IPS-NIHi7 (cell line): ENCODE data around the gene PPT2.
"Not testable (repeated sequence)": the region's sequence is repeated elsewhere in the genome, so short reads cannot be mapped to it uniquely, and the experiment has no call there.

Experiments
- DNase-seq: peaks from one replicate; pipeline ENCODE4 v3.0.0; 2012; ENCODE audit warnings: mixed read lengths; ENCODE audit errors: extremely low spot score

PPT2 gene

GRCh38 chr6:32176476-32177182 is 22.7 kb downstream of the PPT2 start:
- no peak for DNase-seq

- no peak for DNase-seq
Measured at GRCh38 chr6:32177183-32177787, 23.3 kb downstream of the PPT2 start.

GRCh38 chr6:32177788-32178546 is 24.0 kb downstream of the PPT2 start, which contains the start of gene RNF5:
Gene RNF5, plus strand, starts transcription at chr6:32178405. Its CDS starts 107 bp downstream, at chr6:32178512.
- peak; percentile 89 for DNase-seq

DNA sequence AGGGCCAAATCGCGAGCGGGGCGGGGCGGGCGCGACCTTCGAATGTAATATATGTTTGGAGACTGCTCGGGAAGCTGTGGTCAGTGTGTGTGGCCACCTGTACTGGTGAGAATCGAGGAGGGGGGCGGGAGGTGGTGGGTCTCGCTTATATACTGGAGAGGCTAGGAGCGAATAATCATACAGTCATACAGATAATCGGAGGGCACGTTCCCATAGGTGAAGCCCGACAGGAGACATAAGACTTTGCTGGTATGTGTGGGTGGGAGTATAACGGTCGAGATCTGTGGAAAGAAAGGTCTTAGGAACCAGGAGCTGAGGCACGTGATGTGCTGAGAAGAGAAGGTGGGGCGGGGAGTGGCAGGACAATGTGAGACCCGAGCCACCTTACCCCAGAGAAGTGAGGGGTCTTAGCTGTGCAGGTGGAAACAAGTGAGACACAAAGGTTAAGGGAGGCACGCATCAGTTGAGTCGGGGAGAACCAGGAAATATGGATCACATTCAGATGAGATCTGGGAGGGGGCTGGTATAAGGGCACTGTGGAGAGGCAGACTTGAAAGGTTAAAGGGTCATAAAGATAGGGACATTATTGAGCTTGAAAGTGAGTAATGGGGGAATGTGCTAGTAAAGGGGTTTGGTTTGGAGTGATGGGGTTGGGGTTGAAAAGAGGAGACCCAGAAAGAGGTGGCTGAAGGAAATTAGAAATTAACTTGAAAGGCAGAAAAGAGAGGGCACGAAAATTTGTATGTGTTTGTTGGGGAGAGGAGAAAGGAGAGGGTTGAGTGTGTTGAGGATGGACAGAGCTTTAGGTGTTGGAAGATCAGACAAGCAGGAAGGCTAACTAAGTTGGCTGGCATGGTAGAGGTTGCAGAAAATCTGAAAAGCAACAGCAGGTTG is 24.9 kb downstream of the PPT2 start:
- DNase-seq: no peak

GRCh38 chr6:32179766-32180405 is 25.9 kb downstream of the PPT2 start:
- no peak for DNase-seq

DNA sequence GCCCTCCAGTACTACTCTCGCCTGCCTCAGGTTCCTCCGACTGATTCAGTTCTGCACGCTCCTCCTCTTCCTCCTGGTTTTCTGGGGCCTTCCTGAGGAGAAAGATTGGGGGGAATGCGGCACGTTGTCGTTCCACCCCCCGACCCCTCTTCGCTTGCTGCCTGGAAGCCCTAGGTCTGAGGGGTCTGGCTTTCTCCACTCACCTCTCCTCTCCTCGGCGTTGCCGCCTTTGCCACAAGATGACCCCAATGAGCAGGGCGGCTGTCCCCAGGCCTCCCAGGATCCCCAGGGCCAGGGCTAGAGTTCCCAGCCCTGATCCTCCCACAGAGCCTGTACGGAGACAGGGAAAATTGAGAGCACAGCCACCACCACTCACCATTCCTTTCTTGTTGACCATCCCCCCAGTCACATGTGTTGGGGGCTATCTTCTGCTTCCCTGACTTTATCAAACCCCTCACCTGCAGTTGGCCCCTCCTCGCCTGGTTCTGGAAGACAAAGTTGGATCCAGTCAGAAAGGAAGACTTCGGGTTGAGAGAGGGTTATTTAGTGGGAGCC is 27.3 kb downstream of the PPT2 start:
- DNase-seq: no peak

DNA sequence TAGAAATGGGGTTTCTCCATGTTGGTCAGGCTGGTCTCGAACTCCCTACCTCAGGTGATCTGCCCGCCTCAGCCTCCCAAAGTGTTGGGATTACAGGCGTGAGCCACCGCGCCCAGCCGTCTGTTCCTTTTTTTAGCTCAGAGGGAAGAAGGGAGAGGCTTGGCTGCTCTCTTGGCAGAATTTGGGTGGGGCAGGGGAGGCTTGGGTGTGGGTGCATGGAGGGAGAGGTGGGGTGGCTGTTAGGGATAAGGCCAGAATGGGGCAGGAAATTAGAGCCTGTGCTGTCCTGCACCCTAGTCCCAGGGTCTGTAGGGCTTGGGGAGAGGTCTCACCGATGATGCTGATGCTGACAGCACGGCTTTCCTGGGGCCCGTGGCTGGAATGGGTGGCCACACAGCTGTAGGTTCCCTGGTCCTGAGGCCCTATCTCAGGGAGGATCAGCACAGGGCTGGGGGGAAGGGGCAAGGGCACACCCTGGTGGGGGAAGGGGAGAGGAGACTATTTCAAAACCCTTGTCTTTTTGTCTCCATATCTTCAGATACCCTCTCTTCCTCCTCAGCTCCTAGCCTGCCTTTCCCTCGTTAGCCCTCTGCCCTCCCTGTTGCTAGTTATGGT is 28.1 kb downstream of the PPT2 start:
- DNase-seq: no peak

DNA sequence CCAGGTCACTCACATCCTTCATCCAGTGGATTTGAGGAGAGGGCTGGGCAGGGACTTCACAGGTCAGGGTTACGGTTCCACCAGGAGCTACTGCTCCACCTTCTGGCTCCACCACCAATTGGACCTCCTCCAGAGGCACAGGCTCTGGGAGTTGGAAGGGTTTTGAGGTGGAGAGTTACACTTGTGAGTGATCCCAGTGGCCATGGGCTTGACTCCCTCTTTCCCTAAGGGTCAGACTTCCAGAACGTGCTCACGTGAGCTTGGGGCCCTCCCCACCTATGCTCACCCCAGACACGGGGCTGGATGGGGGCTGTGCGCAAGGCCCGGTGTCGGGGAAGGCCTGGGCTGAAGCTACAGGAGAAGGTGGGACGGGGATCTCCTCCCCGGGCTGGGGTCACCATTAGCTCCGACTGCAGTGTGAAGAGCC is 28.6 kb downstream of the PPT2 start:
- no peak for DNase-seq

DNA sequence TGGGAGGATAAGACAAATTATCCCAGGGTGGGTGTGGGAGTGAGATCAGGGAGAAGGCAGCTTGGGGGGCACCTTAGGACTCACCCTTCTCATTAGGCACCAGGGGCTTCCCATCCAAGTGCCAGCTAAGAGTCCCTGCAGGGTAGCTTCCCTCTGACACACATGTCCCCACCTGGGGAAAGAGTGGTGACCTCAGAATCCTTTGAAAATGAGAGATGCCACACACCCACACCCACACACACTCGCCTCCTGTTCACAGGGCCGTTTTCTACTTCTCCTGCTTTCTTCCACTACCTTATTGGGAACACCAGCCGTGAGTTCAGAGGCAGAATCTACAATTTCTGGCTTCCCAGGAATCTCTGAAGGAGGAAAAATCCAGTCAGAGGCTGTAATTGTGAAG is 29.1 kb downstream of the PPT2 start:
- no peak for DNase-seq

DNA sequence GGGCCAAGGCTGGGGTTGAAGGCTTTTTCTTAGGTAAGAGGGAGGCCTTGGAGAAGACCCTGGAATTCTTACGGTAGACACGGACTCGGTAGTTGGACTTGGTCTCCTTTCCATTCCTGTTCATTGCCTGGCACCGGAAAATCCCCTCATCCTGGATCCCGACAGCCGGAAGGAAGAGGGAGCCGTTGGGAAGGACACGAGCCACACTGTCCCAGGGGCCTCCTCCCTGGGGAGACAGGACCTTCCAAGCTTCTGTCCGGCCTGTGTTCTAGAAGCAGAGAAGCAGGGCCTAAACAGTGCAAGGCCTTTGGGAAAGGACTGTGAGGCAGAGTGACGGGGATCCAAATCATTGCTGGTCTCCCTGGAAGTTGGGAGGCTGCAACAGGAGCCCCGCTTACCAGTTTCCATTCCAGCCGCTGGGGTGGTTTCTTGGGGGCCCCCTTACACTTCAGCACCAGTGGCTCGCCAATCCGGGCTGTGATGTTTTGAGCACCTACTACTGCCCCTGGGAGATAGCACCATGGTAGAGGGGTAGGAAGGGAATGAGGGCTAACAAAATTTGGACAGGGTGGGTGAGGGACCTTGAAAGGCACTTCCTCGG is 29.6 kb downstream of the PPT2 start:
- DNase-seq: no peak

DNA sequence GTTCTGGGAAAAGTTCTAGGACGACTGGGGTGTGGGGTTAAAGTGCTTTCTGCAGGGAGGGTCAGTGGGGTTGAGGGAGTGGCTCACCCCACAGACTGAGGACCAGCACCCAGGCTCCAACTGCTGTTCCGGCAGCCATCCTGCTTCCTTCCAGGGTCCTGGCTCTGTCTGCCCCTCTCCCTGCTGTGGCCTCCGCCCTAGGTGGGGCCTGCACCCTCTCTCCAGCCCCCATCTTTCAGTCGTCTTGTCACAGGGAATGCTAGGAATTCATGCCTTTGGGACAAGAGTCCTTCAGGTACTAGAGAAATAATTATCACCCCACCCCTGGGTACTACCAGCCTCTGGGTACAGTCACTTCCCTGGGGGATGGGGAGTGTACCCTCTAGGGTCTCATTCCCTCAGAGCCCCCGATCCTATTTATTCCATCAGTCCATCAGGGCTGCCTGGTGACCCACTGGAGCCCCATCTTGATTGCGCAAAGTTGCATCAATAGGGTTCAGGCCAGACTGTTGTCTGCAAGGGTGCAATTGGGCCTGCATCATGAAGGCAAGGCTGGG is 30.2 kb downstream of the PPT2 start, which contains the start of gene AGER:
TSS of gene AGER (minus strand) at position 170 of the 557 bp plus-strand sequence. CDS start at position 139, 31 bp downstream.
- DNase-seq: no peak

DNA sequence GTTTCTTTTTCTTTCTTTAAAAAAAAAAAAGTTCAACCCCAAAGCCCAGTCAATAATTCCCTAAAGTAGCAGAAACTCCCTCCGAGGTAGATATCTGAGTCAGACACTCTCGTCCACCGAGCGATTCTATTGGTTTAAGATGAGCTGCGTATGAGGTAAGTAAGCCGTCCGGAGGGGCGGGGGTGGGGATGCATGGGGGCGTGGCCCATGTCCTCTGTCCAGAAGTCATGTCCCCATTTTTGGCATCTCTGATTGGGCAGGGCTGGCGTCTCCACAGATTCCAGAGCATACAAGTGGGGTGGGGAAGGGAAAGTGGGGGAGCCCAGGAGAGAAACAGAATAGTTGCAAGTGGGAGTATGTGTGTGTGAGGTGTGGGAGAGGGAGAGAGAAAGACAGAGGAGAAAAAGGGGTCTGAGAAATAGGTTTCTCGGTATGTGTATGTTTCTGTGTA is 31.8 kb downstream of the PPT2 start:
- not testable (repeated sequence) for DNase-seq

DNA sequence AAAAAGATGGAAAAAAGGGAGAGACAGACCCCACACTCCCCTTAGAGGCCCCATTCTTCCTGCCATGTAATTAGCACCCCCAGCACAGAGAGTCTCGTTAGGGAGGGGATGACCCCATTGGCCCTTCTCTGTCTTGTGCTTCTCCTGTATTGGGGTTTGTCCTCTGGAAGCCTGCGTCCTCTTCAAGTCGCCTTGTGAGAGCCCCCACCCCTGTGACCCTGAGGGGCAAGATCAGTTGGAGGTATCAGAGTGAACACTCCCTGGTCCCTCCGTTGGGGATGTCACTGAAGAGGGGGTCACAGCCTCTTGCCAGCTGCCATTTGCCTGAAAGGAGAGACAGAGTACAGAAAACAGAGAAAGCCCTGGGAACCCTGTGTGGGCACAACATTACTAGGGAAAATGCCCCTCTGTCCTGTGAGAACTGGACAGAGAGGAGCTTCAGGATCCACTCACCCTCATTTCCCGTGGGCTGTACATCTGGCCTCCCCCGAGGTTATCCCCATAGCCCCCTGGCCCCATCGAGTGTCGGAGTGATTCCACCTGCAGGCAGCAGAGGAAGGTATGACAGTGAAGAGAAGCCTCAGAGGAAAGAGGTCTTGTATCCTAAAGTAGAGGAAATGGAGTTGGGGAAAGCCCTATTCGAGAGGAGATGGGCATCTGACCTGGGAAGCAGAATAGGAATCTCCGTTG is 32.4 kb downstream of the PPT2 start:
- not testable (repeated sequence) for DNase-seq

DNA sequence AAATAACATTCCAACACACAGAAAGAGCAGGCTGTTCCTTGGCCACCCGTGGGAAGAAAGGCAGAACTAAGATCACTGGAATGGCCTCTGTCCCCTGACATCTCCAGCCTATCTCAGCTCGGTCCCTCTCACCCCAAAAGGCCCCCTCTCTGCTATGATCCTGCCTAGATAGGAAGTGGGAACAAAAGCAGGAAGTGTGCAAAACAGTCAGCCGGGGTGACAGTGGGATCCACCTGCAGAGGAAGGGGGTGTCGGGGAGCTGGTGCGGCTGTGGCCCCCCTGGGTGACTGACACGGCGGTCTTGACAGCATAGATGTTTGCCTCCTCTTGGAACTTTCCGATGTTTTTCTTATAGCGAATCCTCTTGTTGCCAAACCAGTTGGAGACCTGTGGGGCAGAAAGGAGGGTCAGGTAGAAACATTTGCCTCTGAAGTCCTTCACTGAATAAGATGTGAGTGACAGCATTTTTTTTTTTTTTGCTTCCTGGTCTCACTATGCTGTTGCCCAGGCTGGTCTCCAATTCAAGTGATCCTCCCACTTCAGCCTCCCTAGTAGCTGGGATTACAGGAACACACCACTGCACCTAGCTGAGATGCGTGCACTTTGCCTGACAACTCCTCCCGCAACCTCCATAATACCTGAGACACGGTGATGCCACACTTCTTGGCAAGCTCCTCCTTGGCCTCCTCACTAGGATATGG is 33.2 kb downstream of the PPT2 start:
- DNase-seq: no peak

- DNase-seq: not testable (repeated sequence)
Measured at GRCh38 chr6:32187725-32188380, 33.9 kb downstream of the PPT2 start.

DNA sequence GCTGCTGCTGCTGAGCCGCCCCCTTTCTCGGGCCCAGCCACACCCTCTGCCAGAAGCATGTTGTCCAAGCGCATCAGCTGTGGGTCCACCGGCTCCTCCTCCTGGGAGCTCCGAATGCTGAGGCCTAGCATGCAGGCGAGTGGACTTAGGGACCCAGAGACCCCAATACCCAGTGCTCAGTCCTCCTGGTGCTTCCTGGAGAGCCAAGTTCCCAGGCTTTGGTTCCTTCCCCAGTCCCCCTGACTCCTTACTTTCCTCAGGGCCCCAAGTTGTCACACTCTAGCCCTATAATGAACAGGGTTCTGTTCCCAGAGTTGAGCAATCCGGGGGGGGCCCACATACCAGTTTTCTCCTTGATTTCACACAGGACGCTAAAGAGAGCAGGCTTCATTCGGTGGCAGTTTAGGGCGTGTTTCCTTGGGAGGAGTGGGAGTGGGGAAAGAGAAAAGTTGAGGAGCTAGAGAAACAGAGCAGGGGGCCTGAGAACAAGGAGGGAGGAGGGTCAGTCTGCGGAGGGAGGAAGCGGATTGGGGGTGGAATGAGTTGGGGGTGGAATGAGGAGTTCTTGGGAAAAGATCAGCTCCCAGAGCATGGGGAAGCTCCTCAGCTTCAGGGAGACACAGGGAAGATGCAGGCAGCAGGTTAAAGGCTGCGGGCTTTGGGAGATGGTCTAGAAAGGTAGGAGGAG is 34.6 kb downstream of the PPT2 start:
- no peak for DNase-seq
